Measurements from ENCODE around the gene TAAR6.
"Not testable (repeated sequence)": the region's sequence is repeated elsewhere in the genome, so short reads cannot be mapped to it uniquely, and the experiment has no call there.

DNA sequence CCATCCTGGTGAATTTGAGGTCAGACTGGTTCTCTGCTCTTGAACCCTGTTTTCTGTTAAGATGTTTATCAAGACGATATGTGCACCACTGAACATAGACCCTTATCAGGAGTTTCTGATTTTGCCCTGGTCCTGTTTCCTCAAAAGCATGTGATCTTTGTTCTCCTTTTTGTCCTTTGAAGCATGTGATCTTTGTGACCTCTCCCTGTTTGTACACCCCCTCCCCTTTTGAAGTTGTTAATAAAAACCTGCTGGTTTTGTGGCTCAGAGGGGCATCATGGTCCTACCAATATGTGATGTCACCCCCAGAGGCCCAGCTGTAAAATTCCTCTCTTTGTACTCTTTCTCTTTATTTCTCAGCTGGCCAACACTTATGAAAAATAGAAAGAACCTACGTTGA, 35.6 kb upstream of the TAAR6 start:
- not testable (repeated sequence) for TF ChIP-seq POLR2A (IDR thresholded peaks at IDR 0.05; ENCODE audit: low read depth, low read length); POLR2AphosphoS5 (IDR thresholded peaks at IDR 0.05; ENCODE audit: low read depth, low read length); SPI1 (IDR thresholded peaks at IDR 0.05; ENCODE audit: low read depth, low read length); POU2F2 (IDR thresholded peaks at IDR 0.05; ENCODE audit: low read depth, low read length); PAX5 (IDR thresholded peaks at IDR 0.05; ENCODE audit: insufficient read depth, low read length, severe bottlenecking); TAF1 (IDR thresholded peaks at IDR 0.05; ENCODE audit: low read depth, low read length)

All from GM12891 (cell line).